Peyer's patch (tissue), 4 donors: Measurements from ENCODE around the gene SIPA1L3. TPM values are rescaled to one million over a fixed set of nuclear protein-coding genes. Genes with fewer than 3 reads are reported as not detected.
"Not testable (repeated sequence)": the region's sequence is repeated elsewhere in the genome, so short reads cannot be mapped to it uniquely, and the experiment has no call there.

Experiments used
- DNase-seq, 3 donors: peaks; one replicate each; pipeline ENCODE4 v3.0.0-alpha.2; 2017 to 2019
- H3K27ac ChIP-seq, 4 donors: fragments of 200-600 bp; sonication (generic); one replicate each; pipeline ENCODE4 v1.5.1; 2016 to 2019
- H3K27me3 ChIP-seq, 2 donors: fragments of 200-600 bp; sonication (generic); one replicate each; pipeline ENCODE4 v1.5.1; 2019
- H3K36me3 ChIP-seq, 3 donors: fragments of 200-600 bp; sonication (generic); one replicate each; pipeline ENCODE4 v1.5.1; 2016 to 2019
- H3K4me1 ChIP-seq, 4 donors: fragments of 200-600 bp; sonication (generic); one replicate each; pipeline ENCODE4 v1.5.1; 2016 to 2019
- H3K4me3 ChIP-seq, 4 donors: fragments of 200-600 bp; sonication (generic); 1 replicate in 3 of 4; 2 replicates in 1 of 4; pipeline ENCODE4 v1.5.1; 2016 to 2019; ENCODE audit warnings: mild to moderate bottlenecking in 1 of 4
- H3K9me3 ChIP-seq, 4 donors: fragments of 200-600 bp; sonication (generic); one replicate each; pipeline ENCODE4 v1.5.1; 2016 to 2019; ENCODE audit warnings: mild to moderate bottlenecking in 1 of 4
- POLR2A ChIP-seq, 2 donors: fragments of 450-650 bp; IDR thresholded peaks; one replicate each; pipeline ENCODE4 v1.5.1; 2017; ENCODE audit warnings: antibody characterized with exemption in 2 of 2, mild to moderate bottlenecking in 2 of 2, moderate library complexity in 2 of 2
- total RNA-seq, 4 donors: library from RNA; depleted of rRNA; stranded (reverse); fragments of >200 nt; gene quantifications; one replicate each; pipeline ENCODE4 v1.1.0, GENCODE V29; 2016
- TF ChIP-seq, protein P1 (sequence below), 6 experiments: fragments of 450-650 bp in 4 of 6; fragments of 200-600 bp in 2 of 6; sonication (generic) in 1 of 6; IDR thresholded peaks; one replicate each; pipeline ENCODE4 v1.5.1; 2017 to 2019; ENCODE audit warnings: antibody characterized with exemption in 6 of 6, mild to moderate bottlenecking in 3 of 6, moderate library complexity in 1 of 6

Gene SIPA1L3
- total RNA-seq, 4 donors from 2014 or later = 63.5 to 304 (median 264) TPM

DNA sequence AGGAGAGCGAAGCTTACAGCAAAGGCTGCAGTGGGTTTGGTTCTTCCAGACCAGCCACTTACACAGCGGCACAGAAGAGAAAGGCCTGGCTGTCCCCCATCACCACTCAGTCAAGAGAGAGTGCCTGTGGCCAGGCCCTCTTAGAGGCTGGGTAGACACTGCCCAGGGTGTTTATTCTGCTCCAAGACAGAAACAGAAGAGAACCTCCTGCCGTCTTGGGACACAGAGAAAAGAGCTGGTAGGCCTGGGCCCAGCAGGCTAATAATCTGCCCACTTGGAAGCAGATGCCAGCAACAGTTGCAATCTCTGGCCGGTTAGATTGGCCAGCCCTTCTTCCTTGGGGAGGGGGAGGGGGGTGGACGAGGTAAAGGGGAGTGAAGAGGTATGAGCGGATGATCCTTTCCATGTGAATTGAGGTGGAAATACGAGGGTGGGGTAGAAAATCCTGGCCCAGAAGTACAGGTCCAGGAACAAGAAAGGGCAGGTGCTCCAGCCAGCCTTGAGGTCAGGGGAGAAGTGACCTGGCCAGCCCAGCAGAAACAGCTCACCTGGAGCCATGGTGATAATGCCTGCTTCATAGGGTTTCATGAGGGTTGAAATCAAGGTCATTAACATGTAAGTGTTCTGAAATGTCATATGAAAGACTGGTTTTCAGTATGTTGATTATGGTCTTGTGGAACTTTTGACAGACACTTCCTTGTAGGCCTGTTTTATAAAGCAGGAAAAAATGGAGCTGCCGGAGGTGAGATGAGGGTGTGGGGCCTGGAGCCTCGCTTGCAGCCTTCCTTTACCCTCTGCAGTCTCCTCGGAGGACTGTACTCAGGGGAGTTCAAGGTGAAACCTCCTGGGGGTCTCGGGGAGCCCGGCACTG, 116.9 kb downstream of the SIPA1L3 start:
- peaks cover 0 to 19% (median 0%) of the 10 kb centered on the region in 4 donors for H3K4me1 ChIP-seq
- peak overlapping the region in 1 of 4 donors; percentile 59 for H3K27ac ChIP-seq
- no peaks in the 10 kb centered on the region for H3K27me3 ChIP-seq
- TF ChIP-seq, protein P1, sequence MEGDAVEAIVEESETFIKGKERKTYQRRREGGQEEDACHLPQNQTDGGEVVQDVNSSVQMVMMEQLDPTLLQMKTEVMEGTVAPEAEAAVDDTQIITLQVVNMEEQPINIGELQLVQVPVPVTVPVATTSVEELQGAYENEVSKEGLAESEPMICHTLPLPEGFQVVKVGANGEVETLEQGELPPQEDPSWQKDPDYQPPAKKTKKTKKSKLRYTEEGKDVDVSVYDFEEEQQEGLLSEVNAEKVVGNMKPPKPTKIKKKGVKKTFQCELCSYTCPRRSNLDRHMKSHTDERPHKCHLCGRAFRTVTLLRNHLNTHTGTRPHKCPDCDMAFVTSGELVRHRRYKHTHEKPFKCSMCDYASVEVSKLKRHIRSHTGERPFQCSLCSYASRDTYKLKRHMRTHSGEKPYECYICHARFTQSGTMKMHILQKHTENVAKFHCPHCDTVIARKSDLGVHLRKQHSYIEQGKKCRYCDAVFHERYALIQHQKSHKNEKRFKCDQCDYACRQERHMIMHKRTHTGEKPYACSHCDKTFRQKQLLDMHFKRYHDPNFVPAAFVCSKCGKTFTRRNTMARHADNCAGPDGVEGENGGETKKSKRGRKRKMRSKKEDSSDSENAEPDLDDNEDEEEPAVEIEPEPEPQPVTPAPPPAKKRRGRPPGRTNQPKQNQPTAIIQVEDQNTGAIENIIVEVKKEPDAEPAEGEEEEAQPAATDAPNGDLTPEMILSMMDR (IDR thresholded peaks at IDR 0.05) = no peak
- no peak for TF ChIP-seq POLR2A (IDR thresholded peaks at IDR 0.05)
- H3K4me3 ChIP-seq = no peak overlapping the region
- H3K9me3 ChIP-seq = no peaks in the 10 kb centered on the region
- no peaks in the 10 kb centered on the region for H3K36me3 ChIP-seq
- no peak for DNase-seq

DNA sequence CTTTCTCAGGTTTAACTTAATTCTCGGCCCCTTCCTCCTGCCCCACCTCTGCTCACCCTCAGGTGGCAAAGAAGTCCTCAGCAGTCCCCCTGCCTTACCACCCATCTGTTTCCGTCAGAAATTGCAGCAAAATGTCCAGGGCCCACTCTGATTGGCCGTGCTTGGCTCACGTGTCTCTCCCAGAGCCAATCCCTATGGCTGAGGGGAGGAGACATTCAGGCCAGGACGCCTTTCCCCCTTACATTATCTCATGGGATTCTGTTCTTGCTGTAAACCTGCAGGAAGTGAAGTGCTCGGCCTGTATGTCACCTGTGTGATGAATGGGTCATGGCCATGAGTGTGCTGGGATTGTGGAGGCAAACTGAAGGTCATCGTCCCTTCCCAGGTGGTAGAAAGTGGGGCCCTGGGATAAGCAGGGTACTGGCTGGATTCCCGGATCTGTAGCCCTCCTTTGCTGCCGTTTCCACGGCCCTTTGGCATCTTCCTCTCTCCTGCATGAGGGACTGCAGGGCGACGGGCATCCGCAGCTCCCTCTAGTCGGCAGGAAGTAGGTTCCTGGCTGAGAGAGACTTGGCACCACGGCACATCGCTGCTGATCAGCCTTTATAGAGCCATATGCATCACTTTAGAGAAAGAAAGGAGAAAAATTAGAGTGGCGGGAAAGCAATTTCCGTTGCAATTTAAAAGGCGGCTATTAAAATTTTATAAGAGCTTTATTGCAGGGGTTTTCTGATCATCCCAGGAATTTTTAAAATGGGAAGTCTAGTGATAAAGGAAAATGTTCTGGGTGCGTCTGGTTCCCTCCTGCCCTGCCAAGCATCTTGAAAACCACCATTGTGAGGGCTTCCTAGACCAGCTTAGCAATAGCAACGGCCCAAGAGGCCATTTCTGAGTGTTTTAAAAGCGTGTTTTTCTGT, 118.2 kb downstream of the SIPA1L3 start:
- H3K36me3 ChIP-seq = peaks cover 0 to 12% (median 0%) of the 10 kb centered on the region in 3 donors
- TF ChIP-seq, protein P1 (IDR thresholded peaks at IDR 0.05) = no peak
- no peak for TF ChIP-seq POLR2A (IDR thresholded peaks at IDR 0.05)
- H3K4me1 ChIP-seq = peaks cover 0 to 19% (median 0%) of the 10 kb centered on the region in 4 donors
- no peaks in the 10 kb centered on the region for H3K9me3 ChIP-seq
- DNase-seq = no peak
- no peak overlapping the region for H3K4me3 ChIP-seq
- H3K27ac ChIP-seq = no peak overlapping the region
- no peaks in the 10 kb centered on the region for H3K27me3 ChIP-seq

DNA sequence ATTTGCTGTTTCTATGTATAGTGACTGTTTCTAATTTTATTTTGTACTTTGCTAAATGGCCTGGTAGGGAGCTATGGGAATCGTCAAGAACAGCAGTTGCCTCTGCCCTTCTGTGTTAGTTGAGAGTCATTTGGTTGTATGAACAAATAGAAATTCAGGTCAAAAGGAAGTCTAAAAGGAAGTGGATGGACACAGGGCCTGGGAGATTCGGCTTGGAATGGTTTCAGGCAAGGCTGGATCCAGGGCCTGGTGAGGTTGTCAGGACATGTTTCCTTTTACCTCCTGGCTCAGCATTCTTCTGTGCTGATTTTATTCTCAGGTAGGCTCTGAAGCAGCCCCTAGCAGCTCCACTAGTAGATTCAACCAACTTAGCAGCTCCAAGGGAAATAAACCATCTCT, 118.9 kb downstream of the SIPA1L3 start:
- H3K27me3 ChIP-seq = no peaks in the 10 kb centered on the region
- H3K4me3 ChIP-seq = no peak overlapping the region
- H3K36me3 ChIP-seq = peaks cover 0 to 12% (median 0%) of the 10 kb centered on the region in 3 donors
- TF ChIP-seq POLR2A (IDR thresholded peaks at IDR 0.05) = no peak
- TF ChIP-seq, protein P1 (IDR thresholded peaks at IDR 0.05) = no peak
- H3K27ac ChIP-seq = no peak overlapping the region
- no peaks in the 10 kb centered on the region for H3K9me3 ChIP-seq
- DNase-seq = no peak
- H3K4me1 ChIP-seq = peaks cover 0 to 19% (median 0%) of the 10 kb centered on the region in 4 donors

DNA sequence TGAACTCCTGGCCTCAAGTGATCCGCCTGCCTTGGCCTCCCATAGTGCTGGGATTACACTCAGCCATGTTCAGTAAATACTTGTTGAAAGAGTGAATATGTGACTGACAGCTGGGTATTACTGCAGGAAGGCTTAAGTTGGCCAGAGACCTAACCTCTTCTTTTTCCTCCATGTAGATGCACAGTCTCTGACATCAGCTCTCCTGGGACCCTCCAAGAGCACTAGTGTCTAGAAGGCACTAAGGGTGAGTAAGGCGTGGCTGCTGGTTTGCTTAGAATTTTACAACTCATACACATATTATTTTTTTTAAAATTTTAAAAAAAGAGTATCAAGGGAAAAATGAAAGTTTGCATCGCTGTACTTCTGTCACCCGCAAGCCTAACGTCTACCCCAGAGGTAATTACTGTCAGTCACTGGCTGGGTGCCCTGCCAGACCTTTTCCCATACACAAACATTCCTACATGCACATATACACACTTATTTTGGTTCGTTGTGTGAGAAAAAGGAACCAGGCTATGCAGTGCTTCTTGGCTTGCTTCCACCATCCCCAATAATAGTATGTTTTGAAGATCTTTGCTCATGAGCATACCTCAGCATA, 122.0 kb downstream of the SIPA1L3 start:
- Histone ChIP-seq H3K4me3 (no peak overlapping the region), H3K27ac (no peak overlapping the region), H3K4me1 (peaks cover 0 to 3% (median 1%) of the 10 kb centered on the region in 4 donors), H3K27me3 (no peaks in the 10 kb centered on the region), H3K36me3 (peaks cover 0 to 12% (median 0%) of the 10 kb centered on the region in 3 donors), H3K9me3 (no peaks in the 10 kb centered on the region)
- no peak for TF ChIP-seq POLR2A (IDR thresholded peaks at IDR 0.05)
- TF ChIP-seq, protein P1 (IDR thresholded peaks at IDR 0.05) = no peak
- DNase-seq = no peak

DNA sequence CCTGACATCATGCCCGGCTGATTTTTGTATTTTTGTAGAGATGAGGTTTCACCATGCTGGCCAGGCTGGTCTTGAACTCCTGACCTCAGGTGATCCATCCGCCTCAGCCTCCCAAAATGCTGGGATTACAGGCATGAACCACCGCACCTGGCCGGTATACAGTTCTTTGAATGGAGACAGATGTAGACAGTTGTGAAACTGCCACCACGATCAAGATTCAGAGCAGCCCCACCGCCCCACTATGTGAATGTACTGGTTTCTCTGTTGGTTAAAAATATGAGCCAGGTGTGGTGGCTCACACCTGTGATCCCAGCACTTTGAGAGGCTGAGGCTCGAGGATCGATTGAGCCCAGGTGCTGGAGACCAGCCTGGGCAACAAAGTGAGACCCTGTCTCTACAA, 123.0 kb downstream of the SIPA1L3 start:
- H3K9me3 ChIP-seq, DNase-seq, H3K27ac ChIP-seq, H3K4me3 ChIP-seq, H3K27me3 ChIP-seq: not testable (repeated sequence)
- peaks cover 0 to 12% (median 1%) of the 10 kb centered on the region in 4 donors for H3K4me1 ChIP-seq
- H3K36me3 ChIP-seq = peaks cover 0 to 12% (median 0%) of the 10 kb centered on the region in 3 donors
